K562 (cell line): ENCODE results near the gene AQP1. TPM values are rescaled to one million over a fixed set of nuclear protein-coding genes. Genes with fewer than 3 reads are reported as not detected.

Experiments used
- BRCA1 ChIP-seq, 2 experiments: fragments of 450-650 bp in 1 of 2; sonication (generic) in 1 of 2; formaldehyde crosslinking in 1 of 2; IDR thresholded peaks; 2 replicates each; pipeline versions ENCODE4 v1.5.0 to v1.6.1; 2017 to 2020; ENCODE audit warnings: mild to moderate bottlenecking in 1 of 2, missing genetic modification reagents in 1 of 2
- ESRRB ChIP-seq: fragments of 250-450 bp; sonication (Bioruptor Pico); IDR thresholded peaks from 2 replicates; pipeline ENCODE4 v1.5.0; 2020; ENCODE audit warnings: mild to moderate bottlenecking, moderate library complexity, borderline replicate concordance
- NR2C2 ChIP-seq, 2 experiments: fragments of 200-800 bp in 1 of 2; sonication (Bioruptor generic) in 1 of 2; sonication (generic) in 1 of 2; formaldehyde crosslinking in 1 of 2; IDR thresholded peaks; 2 replicates each; pipeline versions ENCODE4 v1.6.1 to v1.8.0; 2016 to 2022; ENCODE audit warnings: mild to moderate bottlenecking in 1 of 2, missing compliant biosample characterization in 1 of 2, missing genetic modification characterization in 1 of 2, missing genetic modification reagents in 1 of 2
- NR4A1 ChIP-seq, 2 experiments: fragments of 250-450 bp in 1 of 2; fragments of 450-650 bp in 1 of 2; sonication (Bioruptor Pico) in 1 of 2; IDR thresholded peaks; 2 replicates each; pipeline versions ENCODE4 v1.4.0 to v1.6.1; 2016 to 2020; ENCODE audit warnings: mild to moderate bottlenecking in 2 of 2, missing compliant biosample characterization in 1 of 2, missing genetic modification characterization in 1 of 2, moderate library complexity in 1 of 2
- STAT6 ChIP-seq: sonication (generic); formaldehyde crosslinking; IDR thresholded peaks from 2 replicates; pipeline ENCODE4 v1.8.1; 2023; ENCODE audit warnings: mild to moderate bottlenecking, missing genetic modification reagents
- ZNF354B ChIP-seq: fragments of 250-450 bp; sonication (Bioruptor Pico); IDR thresholded peaks from 2 replicates; pipeline ENCODE4 v1.4.0; 2020
- ZNF583 ChIP-seq: fragments of 250-450 bp; sonication (Bioruptor Pico); IDR thresholded peaks from 2 replicates; pipeline ENCODE4 v1.4.0; 2020
- polyA plus RNA-seq, 8 experiments: library from polyadenylated mRNA; depleted of rRNA in 4 of 8; stranded (reverse) in 5 of 8; unstranded in 3 of 8; fragments of >200 nt; fragmentation: Nextera tagmentation in 2 of 8; fragmentation: Illumina TruSeq in 1 of 8; extraction: Ambion mirVana in 2 of 8; extraction: Trizol in 1 of 8; gene quantifications; 2 replicates each; pipeline versions ENCODE4 v1.2.1 to v1.2.3, GENCODE V29; 2011 to 2014; ENCODE audit warnings: inconsistent platforms in 1 of 8, missing spikeins in 1 of 8
- total RNA-seq, 7 experiments: library from RNA; depleted of rRNA in 6 of 7; stranded (reverse); fragments of >200 nt in 6 of 7; fragmentation: Illumina TruSeq in 2 of 7; extraction: Trizol in 2 of 7; gene quantifications; 2 replicates each; pipeline versions ENCODE4 v1.2.1 to v1.2.3, GENCODE V29; 2011 to 2021; ENCODE audit warnings: low replicate concordance in 1 of 7
- TF ChIP-seq, protein P1 (sequence below): fragments of 450-650 bp; IDR thresholded peaks from 2 replicates; pipeline ENCODE4 v1.6.1; 2016; ENCODE audit warnings: low read depth
- TF ChIP-seq, protein P2 (sequence below): fragments of 450-650 bp; formaldehyde crosslinking; IDR thresholded peaks from 2 replicates; pipeline ENCODE4 v1.4.0; 2020; ENCODE audit warnings: mild to moderate bottlenecking, mixed read lengths
- TF ChIP-seq, protein P3 (sequence below): fragments of 250-450 bp; sonication (Bioruptor Pico); IDR thresholded peaks from 2 replicates; pipeline ENCODE4 v1.4.0; 2020; ENCODE audit warnings: mild to moderate bottlenecking

AQP1 gene
- total and polyA plus RNA-seq, 9 of the 15 experiments (the other 6 are each of a cell fraction or from before 2014, with no cell fraction given): 0.18 to 12.6 (median 4.1) TPM

DNA sequence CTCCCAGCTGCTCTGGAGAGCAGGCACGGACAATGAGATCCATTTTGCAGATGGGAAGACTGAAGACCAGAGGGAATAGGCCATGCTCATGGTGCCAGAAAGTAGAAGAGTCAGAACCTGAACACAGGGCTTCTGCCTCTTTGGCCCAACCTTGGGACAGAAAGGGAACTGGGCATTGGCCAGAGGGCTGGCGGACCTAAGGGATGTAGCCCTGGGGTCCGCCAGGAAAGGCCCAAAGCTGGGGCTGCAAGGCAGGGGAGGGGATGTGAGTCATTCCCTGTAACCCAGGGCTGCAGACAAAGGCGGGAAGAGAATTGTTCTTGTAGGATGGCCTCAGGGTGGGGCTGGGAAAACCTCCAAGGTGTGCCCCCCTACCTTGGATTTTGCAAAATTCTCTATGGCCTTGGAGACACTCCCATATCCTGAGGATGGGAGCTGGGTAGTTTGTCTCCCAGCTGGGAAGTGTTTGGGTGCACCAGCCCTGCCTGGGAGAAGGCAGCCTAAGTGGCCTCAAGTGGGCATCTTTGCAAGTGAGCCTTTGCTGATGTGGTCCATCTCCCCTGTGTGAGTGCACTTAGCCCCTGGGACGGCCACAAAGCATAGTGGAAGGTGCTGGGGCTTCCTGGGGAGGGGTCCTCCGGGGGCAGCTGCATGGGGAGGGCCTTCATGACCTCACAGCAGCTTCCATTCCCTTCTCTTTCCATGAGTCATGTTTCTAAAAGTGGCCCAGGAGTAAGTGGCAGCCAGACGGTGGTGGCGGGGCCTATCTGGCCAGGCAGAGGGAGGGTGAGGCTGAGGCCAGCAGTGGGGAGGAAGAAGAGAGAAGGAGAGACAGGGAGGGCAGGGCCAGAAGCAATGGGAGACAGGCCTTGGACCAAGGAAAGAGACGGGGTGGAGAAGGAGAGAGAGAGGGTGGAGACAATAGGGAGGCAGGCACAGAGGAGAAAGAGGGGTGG is 9.2 kb downstream of the AQP1 start (continued):
- TF ChIP-seq, protein P1, sequence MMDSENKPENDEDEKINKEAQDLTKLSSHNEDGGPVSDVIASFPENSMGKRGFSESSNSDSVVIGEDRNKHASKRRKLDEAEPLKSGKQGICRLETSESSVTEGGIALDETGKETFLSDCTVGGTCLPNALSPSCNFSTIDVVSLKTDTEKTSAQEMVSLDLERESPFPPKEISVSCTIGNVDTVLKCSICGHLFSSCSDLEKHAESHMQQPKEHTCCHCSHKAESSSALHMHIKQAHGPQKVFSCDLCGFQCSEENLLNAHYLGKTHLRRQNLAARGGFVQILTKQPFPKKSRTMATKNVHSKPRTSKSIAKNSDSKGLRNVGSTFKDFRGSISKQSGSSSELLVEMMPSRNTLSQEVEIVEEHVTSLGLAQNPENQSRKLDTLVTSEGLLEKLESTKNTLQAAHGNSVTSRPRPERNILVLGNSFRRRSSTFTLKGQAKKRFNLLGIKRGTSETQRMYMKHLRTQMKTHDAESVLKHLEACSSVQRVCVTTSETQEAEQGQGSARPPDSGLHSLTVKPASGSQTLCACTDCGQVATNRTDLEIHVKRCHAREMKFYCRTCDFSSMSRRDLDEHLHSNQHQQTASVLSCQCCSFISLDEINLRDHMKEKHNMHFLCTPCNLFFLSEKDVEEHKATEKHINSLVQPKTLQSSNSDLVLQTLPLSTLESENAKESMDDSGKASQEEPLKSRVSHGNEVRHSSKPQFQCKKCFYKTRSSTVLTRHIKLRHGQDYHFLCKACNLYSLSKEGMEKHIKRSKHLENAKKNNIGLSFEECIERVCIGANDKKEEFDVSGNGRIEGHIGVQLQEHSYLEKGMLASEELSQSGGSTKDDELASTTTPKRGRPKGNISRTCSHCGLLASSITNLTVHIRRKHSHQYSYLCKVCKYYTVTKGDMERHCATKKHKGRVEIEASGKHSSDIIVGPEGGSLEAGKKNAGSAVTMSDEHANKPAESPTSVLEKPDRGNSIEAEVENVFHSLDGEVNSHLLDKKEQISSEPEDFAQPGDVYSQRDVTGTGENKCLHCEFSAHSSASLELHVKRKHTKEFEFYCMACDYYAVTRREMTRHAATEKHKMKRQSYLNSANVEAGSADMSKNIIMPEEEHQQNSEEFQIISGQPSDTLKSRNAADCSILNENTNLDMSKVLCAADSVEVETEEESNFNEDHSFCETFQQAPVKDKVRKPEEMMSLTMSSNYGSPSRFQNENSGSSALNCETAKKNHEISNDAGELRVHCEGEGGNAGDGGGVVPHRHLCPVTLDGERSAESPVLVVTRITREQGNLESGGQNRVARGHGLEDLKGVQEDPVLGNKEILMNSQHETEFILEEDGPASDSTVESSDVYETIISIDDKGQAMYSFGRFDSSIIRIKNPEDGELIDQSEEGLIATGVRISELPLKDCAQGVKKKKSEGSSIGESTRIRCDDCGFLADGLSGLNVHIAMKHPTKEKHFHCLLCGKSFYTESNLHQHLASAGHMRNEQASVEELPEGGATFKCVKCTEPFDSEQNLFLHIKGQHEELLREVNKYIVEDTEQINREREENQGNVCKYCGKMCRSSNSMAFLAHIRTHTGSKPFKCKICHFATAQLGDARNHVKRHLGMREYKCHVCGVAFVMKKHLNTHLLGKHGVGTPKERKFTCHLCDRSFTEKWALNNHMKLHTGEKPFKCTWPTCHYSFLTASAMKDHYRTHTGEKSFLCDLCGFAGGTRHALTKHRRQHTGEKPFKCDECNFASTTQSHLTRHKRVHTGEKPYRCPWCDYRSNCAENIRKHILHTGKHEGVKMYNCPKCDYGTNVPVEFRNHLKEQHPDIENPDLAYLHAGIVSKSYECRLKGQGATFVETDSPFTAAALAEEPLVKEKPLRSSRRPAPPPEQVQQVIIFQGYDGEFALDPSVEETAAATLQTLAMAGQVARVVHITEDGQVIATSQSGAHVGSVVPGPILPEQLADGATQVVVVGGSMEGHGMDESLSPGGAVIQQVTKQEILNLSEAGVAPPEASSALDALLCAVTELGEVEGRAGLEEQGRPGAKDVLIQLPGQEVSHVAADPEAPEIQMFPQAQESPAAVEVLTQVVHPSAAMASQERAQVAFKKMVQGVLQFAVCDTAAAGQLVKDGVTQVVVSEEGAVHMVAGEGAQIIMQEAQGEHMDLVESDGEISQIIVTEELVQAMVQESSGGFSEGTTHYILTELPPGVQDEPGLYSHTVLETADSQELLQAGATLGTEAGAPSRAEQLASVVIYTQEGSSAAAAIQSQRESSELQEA: no peak
- TF ChIP-seq STAT6 (CRISPR knock-in tag) (no peak), ZNF583 (no peak), NR2C2 (CRISPR knock-in tag; IDR thresholded peaks at IDR 0.05) (no peak), NR2C2 (tag; IDR thresholded peaks at IDR 0.05) (no peak), ESRRB (CRISPR knock-in tag) (no peak), BRCA1 (IDR thresholded peaks at IDR 0.05) (no peak), BRCA1 (CRISPR knock-in tag; IDR thresholded peaks at IDR 0.05) (no peak), ZNF354B (CRISPR knock-in tag) (no peak), NR4A1 (CRISPR knock-in tag; IDR thresholded peaks at IDR 0.05) (no peak), NR4A1 (tag; IDR thresholded peaks at IDR 0.05) (no peak)
- TF ChIP-seq, protein P2, sequence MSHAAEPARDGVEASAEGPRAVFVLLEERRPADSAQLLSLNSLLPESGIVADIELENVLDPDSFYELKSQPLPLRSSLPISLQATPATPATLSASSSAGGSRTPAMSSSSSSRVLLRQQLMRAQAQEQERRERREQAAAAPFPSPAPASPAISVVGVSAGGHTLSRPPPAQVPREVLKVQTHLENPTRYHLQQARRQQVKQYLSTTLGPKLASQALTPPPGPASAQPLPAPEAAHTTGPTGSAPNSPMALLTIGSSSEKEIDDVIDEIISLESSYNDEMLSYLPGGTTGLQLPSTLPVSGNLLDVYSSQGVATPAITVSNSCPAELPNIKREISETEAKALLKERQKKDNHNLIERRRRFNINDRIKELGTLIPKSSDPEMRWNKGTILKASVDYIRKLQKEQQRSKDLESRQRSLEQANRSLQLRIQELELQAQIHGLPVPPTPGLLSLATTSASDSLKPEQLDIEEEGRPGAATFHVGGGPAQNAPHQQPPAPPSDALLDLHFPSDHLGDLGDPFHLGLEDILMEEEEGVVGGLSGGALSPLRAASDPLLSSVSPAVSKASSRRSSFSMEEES: no peak
- TF ChIP-seq, protein P3, sequence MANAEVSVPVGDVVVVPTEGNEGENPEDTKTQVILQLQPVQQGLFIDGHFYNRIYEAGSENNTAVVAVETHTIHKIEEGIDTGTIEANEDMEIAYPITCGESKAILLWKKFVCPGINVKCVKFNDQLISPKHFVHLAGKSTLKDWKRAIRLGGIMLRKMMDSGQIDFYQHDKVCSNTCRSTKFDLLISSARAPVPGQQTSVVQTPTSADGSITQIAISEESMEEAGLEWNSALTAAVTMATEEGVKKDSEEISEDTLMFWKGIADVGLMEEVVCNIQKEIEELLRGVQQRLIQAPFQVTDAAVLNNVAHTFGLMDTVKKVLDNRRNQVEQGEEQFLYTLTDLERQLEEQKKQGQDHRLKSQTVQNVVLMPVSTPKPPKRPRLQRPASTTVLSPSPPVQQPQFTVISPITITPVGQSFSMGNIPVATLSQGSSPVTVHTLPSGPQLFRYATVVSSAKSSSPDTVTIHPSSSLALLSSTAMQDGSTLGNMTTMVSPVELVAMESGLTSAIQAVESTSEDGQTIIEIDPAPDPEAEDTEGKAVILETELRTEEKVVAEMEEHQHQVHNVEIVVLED (CRISPR knock-in tag): no peak
